HG03159 (cell line): Measurements from ENCODE around the gene MRPS23.

Experiments used
- ATAC-seq: cut with Tn5 transposase; IDR thresholded peaks from one replicate; pipeline ENCODE4 v1.9.1; 2021; ENCODE audit warnings: mild to moderate bottlenecking, moderate library complexity; ENCODE audit not compliant: unreplicated experiment

The MRPS23 gene

DNA sequence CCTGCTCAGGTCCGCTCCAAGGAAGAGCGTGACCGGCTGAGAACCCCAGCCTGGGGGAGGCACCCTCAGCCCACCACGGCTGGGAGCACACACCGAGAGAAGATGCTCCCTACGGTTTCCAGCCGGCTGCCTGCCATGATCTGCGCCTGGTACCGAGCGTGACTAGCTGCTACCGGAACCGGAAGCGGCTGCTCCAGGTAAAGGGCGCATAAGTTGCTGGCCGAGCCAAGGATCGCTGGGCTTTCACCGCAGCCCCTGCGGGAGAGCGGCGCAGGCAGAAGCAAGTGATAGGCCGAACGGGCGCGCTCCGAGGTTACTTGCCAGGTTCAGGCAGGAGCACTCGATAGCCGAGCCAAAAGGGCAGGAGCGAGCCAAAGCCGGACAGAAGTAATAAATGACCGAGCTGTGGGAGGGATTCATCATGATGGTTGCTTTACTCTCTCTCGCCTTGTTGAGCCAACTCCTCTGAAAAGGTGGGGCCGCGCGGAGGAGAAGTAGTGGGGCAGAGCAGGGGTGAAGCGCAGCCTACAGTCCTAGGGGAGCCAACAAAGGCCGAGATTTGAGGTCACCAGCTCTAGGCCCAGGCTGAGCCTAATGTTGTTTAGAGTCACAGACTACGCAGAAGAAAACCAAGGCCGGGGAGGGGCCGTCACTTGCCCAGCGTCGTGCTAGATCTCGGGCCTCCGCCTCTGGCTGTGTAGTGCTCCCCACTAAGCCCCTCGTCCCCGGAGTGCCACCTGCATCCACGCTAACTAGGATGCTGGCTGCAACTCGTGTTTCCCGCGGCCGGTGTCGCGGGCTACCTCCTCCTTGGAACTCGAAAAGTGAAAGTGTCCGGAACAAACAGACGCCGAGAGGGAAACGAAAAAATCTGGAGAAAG lies at the start of gene MRPS23:
TSS of gene MRPS23 (minus strand) at position 171 of the 881 bp plus-strand sequence. CDS start at position 137, 34 bp downstream.
- ATAC-seq, result peak; percentile 93

DNA sequence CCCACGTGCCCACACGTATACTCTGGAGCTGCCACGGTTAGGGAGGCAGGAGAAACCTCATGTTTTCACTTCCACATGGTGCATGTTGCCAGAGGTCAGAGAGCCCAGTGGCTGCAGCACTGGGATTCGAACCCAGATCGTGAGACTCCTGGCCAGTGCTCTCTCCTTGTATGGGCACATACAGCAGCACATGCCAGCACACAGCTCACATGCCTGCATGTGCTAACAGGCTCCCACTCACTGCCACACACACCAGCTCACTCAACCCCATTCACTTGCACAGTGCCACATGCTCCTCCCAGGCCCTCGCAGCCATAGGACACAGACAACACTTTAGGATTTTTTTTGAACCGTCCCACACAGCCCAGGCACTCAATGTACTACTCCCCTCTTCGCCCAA lies 49.5 kb upstream of the MRPS23 start:
- ATAC-seq, result no peak

DNA sequence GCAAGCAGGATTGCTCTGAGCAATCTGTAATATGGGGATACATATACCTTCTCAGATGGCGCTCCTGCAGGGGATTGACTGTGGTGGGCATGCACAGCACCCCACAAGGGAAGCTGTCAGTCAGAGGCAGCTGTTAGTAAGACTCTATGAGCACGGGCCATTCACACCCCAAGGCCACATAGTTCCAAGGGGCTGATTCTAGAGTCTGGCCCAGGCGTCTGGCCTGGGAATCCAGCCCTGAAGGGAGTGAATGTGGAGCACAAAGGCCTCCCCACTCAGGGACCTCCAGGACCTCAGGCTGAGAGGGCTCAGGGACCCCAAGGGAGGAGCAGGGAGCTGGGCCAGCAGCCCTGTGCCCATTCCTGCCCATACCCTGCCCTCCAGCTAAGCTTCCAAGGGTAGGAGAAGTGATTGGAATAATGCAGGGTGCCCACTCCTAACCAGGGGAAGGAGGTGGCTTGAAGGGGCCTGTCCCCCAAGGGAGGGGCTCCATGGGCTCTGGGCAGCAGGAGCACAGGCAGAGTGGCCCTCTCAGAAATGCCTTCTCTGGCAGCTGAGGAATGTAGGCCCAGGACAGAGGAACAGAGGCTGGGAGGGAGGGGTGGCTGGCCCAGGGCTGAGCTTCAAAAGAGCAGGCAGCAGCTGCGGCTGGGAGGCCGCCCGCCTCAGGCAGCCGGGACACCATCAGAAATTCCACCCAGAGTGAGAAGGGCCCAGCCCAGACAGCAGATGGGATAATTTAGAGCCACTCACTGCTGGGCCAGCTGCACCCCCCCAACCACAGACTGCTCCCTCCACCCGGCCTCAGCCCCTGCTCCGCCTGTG lies 48.9 kb upstream of the MRPS23 start:
- no peak for ATAC-seq

DNA sequence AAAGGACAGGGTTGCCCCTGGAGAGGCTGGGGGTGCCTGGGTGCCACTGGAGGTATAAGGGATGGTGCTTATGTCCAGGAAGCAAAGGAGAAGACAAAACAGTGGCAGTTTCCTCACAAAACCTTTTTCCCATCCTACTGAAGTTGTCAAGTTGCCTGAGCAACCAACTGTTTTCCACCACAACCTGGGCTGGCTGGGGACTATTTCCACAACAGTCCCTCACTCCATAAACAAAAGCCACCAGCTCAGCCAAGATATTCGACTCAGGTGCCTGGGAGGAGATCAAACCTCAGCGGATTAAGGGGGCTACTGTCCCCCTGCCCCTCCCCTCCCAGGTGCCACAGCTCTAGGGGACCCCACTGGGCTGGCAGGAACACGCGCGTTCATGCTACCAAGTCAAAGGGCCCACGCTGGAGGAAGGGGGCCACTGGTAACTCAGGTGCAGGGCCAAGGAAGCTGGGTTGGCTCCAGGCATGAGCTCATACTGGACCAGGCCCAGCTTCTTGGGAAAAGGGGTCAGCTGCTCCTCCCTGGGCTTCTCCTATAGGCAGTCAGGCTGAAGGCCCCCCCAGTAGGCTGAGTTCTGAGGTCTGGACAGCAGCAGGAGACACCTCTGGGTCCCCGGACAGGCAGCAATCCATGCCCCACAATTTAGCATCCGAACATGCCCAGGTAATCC lies 45.7 kb upstream of the MRPS23 start:
- no peak for ATAC-seq

DNA sequence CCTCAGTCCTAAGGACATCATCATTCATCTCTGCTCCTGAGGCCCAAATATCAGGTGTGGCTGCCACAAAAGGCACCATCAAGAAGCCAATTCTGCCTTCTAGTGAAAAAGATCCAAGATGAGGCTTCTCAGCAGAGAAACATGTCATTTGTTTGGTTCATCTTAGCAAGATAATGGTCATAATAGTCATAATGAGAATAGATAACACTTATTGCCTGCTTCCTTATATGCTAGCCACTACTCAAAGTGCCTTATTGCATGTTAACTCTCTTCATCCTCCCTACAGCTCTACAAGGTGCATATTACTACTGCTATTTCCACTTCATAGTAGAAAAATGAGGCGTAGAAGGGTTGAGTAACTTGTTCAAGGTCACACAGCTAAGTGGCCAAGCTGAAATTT lies 45.0 kb upstream of the MRPS23 start:
- ATAC-seq, result no peak

DNA sequence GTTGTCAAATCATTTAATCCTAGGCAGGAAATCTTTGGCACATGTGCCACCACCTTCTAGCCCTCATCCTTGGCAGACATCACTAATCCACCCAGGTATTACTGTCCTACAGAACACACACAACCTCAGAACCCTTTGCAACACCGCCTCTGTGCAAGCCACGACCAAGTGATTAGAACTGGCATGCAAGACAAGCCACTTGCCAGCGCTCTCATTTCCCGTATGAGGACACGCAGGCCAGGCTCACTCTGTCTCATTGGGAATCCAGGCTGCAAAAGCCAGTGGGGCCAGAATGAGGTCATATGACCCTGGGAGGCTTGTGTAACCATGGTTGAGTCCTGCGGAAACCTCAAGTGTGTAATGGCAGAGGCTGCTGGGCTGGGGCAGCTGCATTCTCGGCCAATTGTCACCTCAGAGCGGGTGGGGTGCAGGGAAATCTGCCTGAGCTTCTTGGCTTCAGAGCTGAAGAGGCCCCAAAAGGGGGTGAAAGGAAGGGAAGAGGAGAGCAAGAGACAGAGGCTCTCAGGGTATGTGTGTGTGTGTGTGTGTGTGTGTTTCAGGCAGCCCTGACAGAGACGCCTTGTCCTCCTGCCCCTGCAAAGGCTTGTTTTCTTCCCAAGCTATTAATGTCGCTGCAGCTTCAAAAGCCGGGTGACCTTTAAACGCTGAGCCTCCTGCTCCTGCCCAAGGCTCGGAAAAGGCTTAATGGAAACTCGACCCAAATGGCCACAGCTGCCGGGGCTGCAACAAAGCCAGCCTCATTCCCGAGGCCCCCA lies 43.2 kb upstream of the MRPS23 start:
- ATAC-seq, result no peak

DNA sequence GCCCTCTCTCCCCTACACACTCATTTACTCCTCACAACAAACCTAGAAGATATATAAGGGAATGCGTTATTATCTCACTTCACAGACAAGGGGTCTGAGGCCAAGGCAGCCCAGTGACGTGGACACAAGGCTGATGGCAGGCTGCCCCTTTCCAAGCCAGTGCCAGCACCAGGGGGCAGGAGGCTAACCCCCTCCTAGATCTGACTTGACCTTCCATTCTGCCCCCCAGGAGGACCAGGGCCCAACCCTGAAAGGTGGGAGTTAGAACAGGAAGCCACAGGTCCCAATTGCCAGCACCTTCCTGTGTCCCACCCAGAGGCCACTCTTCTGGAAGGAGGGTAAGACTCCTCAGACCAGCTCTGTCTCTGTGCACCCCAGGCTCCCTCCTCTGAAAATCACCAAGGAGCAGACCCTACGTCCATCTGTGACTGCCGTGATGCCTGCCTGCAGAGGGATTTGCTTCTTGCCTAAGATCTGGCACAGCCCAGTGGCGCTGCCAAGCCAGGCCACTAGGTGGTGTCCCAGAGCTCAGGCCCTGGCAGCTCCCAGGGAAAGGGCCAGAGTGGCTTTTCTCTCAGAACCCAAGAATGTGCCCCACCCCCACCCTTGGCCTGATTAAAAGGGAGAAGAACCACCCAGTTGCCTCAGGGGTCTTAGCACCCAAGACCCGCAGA lies 42.4 kb upstream of the MRPS23 start:
- no peak for ATAC-seq

DNA sequence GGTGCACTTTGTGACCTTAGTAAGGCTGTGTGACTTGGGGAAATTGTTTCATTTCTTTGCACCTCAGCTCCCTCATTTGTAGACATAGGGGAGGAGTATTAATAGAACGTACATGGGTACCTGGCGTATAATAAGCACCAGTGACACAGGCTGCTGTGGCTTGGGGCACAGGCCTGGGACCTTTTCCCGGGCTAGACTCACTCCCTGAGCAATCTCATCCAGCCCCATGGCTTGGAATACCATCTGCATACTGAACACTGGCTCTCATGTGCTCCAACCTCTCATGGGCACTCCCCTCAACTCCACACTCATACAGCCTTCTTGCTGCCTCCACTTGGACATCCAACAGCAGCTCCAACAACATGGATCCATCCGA lies 41.0 kb upstream of the MRPS23 start:
- no peak for ATAC-seq

DNA sequence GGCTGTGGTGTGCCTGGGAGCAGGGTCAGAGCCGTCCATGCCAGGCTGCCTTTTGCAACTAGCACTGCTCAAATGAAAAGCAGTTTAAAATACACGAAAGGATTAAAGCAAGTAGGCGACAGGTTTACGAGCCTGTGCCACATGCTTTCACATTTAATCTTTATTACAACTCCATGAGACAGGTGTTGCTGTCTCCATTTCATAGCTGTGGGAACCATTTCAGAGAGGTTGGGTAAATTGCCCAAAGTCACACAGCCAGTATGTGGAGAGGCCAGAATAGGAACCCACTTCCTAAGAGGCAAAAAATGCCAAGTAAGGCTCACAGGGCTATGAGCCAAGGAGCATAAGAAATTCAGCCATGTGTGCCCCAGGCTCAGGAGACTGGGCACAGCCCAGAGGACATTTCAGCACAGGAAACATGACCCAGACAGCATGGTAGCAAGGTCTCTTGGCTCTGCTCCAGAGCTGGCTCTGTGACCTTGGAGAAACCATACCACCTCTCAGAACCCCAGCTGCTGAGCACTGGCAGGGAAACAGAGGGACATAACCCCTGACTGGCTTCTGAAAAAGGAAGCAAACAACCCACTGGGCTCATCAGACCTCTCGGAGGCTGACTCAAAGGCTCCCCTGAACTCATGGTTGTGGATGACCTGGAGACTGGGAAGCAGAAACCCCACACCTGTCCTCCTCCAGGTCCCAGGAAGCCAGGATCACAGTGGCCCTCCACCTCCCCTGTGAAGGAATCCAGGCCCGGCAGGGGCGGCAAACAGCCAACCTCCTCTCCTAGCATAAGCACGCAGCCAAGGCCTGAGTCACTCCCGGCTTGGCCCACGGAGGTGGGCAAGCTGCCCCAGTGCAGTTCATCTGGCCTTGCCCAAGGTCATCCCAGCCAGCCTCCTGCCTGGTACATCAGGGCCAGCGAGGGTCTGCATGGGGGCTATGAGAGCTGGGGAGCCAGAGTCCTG lies 40.3 kb upstream of the MRPS23 start:
- no peak for ATAC-seq

DNA sequence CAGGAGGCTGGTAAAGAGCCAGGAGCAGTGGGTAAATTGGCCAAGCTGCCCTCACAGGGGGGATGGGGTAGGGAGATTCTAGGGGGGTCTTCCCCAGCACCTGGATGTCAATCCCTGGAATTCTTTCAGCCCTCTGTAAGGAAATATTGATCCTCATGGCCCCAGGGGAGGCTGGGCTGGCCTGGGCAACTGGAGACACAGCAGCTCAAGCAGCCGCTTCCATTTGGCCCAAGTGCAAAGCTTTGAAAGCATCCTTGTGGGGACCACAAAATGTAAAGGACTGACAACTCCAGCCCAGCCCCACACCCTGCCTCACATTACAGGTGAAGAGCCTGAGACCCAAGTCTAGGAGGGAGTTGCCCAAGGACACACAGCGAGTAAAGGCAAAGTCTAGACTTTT lies 39.4 kb upstream of the MRPS23 start:
- ATAC-seq, result no peak

DNA sequence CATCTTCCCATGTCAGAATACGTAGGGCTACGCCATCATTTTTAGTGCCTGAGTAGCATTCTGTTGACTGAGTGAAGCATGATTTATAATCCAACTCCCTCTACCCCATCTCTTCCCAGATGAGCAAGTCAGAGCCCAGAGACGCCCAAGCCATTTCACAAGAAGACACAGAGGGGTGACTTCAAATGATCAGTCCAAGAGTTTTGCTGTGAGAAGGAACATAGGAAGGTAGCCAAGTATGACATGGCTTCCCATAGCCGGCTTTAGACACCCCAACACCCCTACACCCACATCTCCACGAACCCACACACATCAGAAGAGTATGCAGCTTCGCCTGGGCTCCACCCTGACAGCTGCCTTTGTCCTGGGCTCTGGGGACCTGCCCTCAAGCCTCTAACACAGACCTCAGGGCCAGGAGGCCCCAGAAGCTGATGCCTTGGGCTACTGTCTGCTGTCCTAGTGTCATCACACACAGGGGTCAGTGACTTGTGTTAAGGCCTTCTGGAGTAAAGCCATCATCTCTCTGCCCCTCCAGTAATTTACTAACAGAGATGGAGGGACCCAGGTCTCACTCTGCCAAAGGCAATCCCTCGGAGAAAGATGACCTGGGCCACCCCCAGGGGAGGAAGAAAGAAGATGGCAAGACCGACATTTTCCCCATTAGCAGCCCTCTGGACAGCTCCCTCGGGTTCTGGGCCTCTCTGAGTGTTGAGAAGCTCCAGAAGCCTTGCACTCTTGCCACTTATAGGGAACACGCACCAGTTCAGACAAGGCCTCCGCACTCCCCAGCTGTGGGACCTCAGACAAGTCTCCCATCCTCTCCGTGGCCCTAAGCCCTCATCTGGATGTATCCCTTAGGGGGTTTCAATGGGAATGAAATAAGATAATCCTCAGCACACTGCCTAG lies 38.7 kb upstream of the MRPS23 start:
- ATAC-seq, result no peak

DNA sequence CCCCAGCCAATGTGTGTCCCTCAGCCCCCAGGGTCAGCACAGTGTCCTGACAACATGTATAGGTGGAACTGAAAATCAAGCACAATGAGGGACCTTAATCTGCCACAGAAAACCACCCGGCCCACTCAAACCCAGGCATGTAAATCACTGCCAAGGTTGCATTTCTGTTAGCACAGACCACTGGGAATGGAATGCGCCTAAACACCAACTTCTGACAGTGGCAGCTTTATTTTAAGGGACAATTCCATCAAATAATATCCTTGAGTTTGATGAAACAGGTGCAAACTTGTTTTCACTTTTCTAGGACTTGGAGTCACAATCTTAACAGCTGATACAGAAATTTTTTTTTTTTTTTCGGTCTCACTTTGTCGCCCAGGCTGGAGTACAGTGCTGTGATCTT lies 37.3 kb upstream of the MRPS23 start:
- no peak for ATAC-seq

DNA sequence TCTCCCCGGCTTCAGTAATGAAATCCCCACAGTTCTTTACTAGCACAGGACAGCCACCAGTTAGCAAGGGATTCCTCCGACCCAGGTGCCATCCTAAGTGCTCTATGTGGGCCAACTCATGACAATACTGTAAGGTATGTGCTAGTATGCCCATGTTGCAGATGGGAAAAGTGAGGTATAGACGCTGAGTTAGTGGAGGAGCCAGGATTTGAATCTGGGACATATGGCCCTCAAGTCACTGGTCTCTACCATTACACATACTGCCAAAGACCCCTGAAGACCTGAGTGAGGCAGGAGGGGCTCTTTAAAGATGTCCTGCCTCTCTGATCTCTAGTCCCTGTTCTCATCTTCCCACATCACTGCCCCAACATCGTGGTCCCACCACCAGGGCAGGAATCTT lies 36.2 kb upstream of the MRPS23 start:
- no peak for ATAC-seq

DNA sequence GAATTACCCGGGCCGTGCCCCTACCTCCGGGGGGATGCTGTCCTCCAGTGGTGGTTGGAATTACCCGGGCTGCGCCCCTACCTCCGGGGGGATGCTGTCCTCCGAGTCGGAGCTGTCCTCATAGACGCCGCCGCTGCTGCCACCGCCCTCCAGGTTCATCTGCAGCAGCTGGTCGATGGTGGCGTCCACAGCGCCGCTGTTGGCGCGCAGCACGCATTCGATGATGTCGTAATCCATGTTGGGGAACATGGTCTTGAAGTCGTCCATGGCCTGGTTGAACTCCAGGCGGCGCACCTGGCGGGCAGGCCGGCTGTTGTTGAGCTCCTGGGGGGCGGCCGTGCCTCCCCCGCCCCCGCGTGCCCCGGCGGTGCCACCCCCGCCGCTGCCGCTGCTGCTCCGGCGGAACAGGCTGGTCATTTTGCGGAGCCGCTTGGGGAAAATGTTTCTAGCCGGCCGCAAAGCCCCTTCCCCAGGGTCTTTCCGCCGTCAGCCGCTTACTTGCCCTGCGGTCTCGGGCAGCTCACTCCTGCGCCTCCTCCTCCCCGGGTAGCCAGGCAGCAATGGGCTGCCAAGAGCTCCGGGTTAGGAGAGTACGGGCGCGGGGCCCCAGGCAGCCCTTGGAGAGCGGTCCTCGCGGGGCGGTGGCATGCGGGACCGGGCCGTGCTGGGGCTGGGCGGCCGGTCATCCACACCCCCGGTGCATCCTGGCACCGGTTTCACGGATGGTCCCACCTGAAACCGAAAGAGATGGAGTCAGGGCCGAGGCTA lies 35.5 kb upstream of the MRPS23 start:
- no peak for ATAC-seq

DNA sequence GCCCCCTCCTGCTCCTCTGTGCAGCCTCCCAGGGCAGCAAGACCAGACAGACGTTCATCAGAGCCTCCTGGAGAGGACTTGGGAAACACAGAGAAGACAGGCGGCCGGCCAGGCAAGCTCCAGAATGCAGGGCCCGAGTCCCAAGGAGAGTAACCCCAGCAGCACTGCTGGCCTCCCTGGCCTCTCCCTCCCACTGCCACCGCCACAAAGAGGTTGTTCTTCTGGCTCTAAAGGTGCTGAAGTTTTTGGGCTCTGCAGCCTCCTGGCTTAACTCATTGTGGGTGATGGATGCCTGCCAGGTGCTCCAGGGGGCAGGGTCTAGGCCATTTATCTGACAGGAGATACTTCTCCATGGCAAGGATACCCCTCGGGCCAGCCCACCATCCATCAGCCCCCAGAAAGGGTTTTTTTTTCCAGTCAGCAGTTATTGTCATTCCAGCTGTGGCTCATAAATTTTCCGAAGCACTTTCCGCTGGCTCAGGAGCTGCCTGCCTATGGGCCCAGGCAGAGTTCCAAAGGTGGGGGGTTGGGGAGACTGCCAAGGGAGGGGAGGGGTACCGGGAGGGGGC lies 32.0 kb upstream of the MRPS23 start:
- ATAC-seq, result no peak

DNA sequence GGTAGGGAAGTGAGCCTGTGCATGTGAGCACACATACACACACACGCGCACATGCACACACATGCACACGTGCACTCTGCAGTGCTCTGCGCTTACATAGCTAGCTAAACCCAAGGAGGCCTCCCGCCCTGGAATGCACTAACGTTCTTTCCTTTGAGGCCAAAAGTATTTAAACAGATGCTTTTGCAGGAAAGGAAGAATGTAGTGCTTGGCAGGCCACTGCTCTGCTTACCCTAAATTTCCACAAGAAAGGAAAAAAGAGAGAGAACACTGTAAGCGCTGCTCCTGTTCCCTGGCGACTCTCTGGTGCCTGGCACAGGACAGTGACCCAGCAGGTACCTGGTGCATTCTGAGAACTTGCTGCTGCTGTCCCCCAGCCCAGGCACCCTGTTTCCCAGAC lies 31.3 kb upstream of the MRPS23 start:
- no peak for ATAC-seq

DNA sequence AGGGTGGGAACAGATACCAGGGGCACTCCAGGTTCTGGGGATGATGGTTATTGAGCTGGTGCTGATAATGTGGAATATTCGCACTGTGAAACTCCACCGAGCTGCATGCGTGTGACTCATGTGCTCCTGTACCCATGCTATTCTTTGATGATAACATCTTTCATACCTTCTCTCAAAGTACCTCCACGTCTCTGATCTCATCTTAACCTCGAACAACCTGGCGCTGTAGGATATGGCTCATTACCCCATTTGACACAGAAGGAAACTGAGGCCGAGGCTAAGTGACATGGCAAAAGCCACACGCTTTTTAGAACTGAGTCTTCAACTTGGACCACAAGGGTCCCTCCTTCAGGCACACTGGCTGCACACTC lies 30.2 kb upstream of the MRPS23 start:
- no peak for ATAC-seq
